Chondrocyte (in vitro differentiated cells): Measurements from ENCODE around the gene PIK3CB. TPM values are rescaled to one million over a fixed set of nuclear protein-coding genes. Genes with fewer than 3 reads are reported as not detected.

Source experiments
- DNase-seq: peaks from one replicate; pipeline ENCODE4 v3.0.0; 2021; ENCODE audit warnings: mixed read lengths, low spot score
- H3K27ac Mint-ChIP-seq: one replicate; pipeline ENCODE4 v1.8.0; 2021; ENCODE audit warnings: mild to moderate bottlenecking, moderate library complexity, mixed read lengths; ENCODE audit not compliant: unreplicated experiment
- H3K27me3 Mint-ChIP-seq: 2 replicates; pipeline ENCODE4 v1.8.0; 2021; ENCODE audit warnings: low read depth, mixed read lengths
- H3K36me3 Mint-ChIP-seq: 2 replicates; pipeline ENCODE4 v1.8.0; 2021; ENCODE audit warnings: low read depth, mixed read lengths
- H3K4me1 Mint-ChIP-seq: 2 replicates; pipeline ENCODE4 v1.8.0; 2021; ENCODE audit warnings: low read depth, mild to moderate bottlenecking, mixed read lengths
- H3K4me3 Mint-ChIP-seq: one replicate; pipeline ENCODE4 v1.8.0; 2021; ENCODE audit warnings: mild to moderate bottlenecking, moderate library complexity, mixed read lengths; ENCODE audit not compliant: unreplicated experiment
- H3K9me3 Mint-ChIP-seq: 2 replicates; pipeline ENCODE4 v1.8.0; 2021; ENCODE audit warnings: low read depth, mixed read lengths
- CTCF ChIP-seq: fragments of 200-600 bp; sonication (generic); IDR thresholded peaks from 2 replicates; pipeline ENCODE4 v1.5.0; 2021; ENCODE audit warnings: antibody characterized with exemption, mild to moderate bottlenecking, moderate library complexity
- total RNA-seq: library from RNA; stranded (reverse); gene quantifications from 3 replicates; pipeline ENCODE4 v1.2.1, GENCODE V29; 2021

Gene PIK3CB
- total RNA-seq, 1 donor from 2014 or later, result 19.5 TPM

- H3K4me3 Mint-ChIP-seq, result no peak overlapping the region
- TF ChIP-seq CTCF, result no peak
- peaks cover 16% of the 10 kb centered on the region for H3K4me1 Mint-ChIP-seq
- H3K9me3 Mint-ChIP-seq, result no peaks in the 10 kb centered on the region
- peaks cover 4% of the 10 kb centered on the region for H3K36me3 Mint-ChIP-seq
- H3K27me3 Mint-ChIP-seq, result no peaks in the 10 kb centered on the region
- no peak for DNase-seq
- H3K27ac Mint-ChIP-seq, result no peak overlapping the region
Measured at GRCh38 chr3:138688871-138689299, 145.8 kb downstream of the PIK3CB start.

- no peak for TF ChIP-seq CTCF
- peak overlapping the region; percentile 77 for H3K27ac Mint-ChIP-seq
- DNase-seq, result no peak
- peaks cover 19% of the 10 kb centered on the region for H3K4me1 Mint-ChIP-seq
- no peak overlapping the region for H3K4me3 Mint-ChIP-seq
- H3K9me3 Mint-ChIP-seq, result no peaks in the 10 kb centered on the region
- H3K27me3 Mint-ChIP-seq, result no peaks in the 10 kb centered on the region
- peaks cover 6% of the 10 kb centered on the region for H3K36me3 Mint-ChIP-seq
Measured at GRCh38 chr3:138687236-138687635, 147.5 kb downstream of the PIK3CB start.

- peak overlapping the region; percentile 77 for H3K27ac Mint-ChIP-seq
- no peak overlapping the region for H3K4me3 Mint-ChIP-seq
- H3K27me3 Mint-ChIP-seq, result no peaks in the 10 kb centered on the region
- no peak for DNase-seq
- H3K9me3 Mint-ChIP-seq, result no peaks in the 10 kb centered on the region
- H3K36me3 Mint-ChIP-seq, result peaks cover 6% of the 10 kb centered on the region
- peaks cover 22% of the 10 kb centered on the region for H3K4me1 Mint-ChIP-seq
- TF ChIP-seq CTCF, result no peak
Measured at GRCh38 chr3:138686771-138687221, 147.9 kb downstream of the PIK3CB start.

- H3K27me3 Mint-ChIP-seq, result no peaks in the 10 kb centered on the region
- H3K4me1 Mint-ChIP-seq, result peaks cover 28% of the 10 kb centered on the region
- H3K4me3 Mint-ChIP-seq, result no peak overlapping the region
- no peaks in the 10 kb centered on the region for H3K9me3 Mint-ChIP-seq
- no peak overlapping the region for H3K27ac Mint-ChIP-seq
- H3K36me3 Mint-ChIP-seq, result peaks cover 8% of the 10 kb centered on the region
- no peak for TF ChIP-seq CTCF
- no peak for DNase-seq
Measured at GRCh38 chr3:138684396-138684795, 150.3 kb downstream of the PIK3CB start.

- Mint-ChIP-seq H3K4me1 (peaks cover 26% of the 10 kb centered on the region), H3K9me3 (no peaks in the 10 kb centered on the region), H3K27ac (no peak overlapping the region), H3K36me3 (peaks cover 6% of the 10 kb centered on the region), H3K4me3 (no peak overlapping the region), H3K27me3 (no peaks in the 10 kb centered on the region)
- DNase-seq, result no peak
- TF ChIP-seq CTCF, result no peak
Measured at GRCh38 chr3:138682648-138683047, 152.1 kb downstream of the PIK3CB start.
